ENCODE data around the gene ZNF627.
"Not testable (repeated sequence)": the region's sequence is repeated elsewhere in the genome, so short reads cannot be mapped to it uniquely, and the experiment has no call there.

Gene ZNF627

GRCh38 chr19:11597202-11598102 is at the start of gene ZNF627:
ZNF627 (plus strand) TSS chr19:11597483; CDS start chr19:11597628, 145 bp downstream.
- peak; percentile 99 for DNase-seq

- DNase-seq = no peak
These were observed 49.2 kb upstream of the ZNF627 start for GRCh38 chr19:11547929-11548700.

GRCh38 chr19:11549386-11549953 is 47.8 kb upstream of the ZNF627 start:
- DNase-seq = no peak

GRCh38 chr19:11550265-11550664 is 47.0 kb upstream of the ZNF627 start:
- DNase-seq = no peak

DNA sequence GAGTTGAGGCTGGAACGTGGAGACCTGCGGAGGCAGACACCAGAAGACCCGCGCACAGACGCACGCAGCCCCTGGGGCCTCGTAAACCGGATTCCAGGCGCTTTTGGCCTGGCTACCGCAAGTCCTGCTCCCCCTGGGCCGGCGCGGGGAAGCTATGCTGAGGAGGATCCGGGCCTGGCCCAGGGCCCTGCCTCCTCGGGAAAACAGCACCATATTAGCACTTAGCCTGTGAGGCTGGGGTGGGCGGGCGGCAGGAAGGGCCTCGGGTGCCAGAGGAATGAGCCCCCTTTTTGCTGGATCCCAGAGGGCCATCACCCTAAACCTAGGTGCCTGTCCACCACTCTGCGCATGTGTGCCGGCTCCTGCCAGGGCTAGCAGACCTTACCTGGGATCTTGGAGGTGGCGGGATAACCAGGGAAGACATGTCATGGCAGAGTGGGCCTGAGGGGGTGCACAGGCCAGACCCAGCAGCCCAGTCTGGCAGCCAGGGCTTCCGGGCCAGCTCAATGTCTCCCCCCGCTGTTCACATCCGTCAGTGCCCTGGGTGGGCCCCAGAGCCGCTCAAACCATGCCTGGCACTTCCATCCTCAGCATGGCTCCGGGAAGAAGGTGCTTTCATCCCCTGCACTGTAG is 45.6 kb upstream of the ZNF627 start:
- DNase-seq = no peak

DNA sequence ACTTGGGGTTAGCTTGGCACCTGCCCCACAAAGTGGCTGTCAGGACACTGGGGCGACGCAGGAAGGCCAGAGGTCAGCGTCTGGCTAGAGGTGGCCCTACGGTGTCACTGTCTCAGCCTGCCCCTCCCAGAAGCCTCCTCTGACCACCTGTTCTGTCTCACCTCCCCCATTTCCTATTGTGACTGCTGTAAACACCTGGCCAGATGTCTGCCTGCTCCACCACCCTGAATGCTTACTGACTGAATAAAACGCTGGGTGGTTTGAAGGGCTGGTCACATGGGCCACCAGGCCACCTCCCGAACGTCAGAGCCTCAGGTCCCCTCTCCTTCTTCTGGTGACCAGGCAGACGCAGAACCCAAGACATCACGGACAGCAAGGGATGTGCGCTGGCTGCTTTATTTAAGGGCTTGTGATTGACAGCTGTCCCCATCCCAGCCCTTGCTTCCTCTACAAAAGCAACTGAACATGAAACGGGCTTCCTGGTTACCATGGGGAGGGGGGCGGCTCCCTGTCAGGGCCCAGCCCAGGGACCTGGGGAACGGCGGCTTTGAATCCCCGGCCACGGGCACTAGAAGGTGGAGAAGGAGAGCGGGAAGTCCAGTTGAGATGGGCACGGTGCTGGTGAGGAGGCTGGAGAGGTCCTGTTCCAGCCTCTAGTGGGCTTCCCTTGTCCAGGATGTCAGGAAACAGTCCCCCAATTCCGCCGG is 44.5 kb upstream of the ZNF627 start:
- DNase-seq = no peak

DNA sequence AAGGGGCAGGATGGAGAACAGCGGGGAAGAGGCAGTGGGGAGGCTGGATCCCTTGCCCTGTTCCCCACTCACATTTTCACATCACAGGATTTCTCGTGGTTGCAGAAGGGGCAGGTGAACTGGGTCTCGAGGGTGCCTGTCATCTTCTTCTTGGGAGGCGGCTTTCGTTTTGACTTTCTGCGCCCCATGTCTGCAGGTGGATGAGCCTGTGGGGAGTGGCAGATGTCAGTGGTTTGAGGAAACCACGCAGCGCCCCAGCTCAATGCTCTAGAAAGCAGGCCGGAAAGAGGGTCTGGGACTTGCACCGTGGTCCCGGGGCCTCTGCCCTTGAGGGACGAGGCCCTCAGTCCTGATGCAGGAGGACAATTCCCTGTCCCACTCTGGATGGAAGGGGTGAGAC is 43.1 kb upstream of the ZNF627 start:
- no peak for DNase-seq

DNA sequence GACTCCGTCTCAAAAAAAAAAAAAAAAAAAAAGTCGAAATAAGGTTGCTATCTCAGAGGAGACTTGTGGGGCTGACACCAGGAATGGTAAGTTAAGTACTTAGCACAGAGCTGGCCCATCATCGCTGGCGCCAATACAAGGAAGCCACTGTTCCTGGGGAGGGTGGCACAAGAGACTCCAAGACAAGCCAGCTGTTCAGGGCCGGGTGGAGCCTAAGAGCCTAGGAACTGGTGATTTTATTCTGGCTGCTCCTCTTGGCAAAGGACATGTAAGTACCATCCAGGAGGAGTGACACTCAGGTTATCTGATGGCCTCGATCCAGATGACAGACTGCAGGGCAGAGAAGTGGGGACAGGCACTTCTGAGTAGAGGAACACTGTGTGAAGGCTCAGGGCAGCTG is 42.0 kb upstream of the ZNF627 start:
- no peak for DNase-seq

- DNase-seq = no peak
These were observed 40.5 kb upstream of the ZNF627 start for GRCh38 chr19:11556634-11557420.

DNA sequence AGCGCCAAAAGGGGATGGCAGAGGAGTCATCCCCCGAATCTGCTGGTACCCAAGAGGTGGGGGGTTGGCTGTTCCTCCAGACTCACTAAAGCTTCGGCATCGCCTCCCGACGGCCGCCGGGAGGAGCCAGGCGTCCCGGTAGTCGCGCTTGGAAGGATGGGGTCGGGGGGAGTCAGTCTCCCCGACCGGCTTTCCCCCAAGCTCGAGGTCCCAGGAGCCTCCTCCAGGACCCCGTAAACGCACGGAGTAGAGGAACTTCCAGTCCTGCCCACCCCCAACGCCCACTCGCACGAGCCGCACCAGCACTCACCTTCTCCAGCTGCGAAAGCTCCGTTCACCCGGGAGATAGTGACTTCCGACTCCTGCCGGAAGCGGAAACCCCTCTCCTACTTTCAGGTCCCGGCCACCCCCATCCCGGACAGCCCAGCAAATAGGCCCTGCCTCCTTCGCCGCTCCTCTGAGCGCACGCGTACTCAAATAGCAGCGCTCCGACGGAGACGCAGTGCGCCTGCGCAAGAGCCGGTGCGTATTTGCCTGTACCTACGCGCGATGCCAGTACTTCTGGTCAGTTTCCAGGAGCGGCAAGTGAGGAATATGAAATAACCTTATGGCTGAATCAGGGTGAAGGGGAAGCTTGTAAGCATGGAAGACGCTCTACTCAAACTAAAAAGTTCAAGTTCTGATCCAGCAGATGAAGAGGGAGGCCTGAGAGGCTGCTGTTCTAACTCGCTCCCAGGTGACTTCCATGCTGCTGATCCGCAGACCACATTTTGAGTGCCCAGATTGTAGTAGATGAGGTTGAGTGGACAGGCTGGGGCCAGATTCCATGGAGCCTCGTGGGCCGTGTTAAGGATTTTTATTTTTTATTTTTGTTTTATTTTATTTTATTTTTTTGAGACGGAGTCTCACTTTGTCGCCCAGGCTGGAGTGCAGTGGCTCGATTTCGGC is 38.1 kb upstream of the ZNF627 start, which contains the start of gene ELOF1:
Gene ELOF1 (minus strand): TSS at position 350 of the 948 bp plus-strand sequence. CDS start 4,883 bp downstream, outside the sequence.
- peak; percentile 99 for DNase-seq

DNA sequence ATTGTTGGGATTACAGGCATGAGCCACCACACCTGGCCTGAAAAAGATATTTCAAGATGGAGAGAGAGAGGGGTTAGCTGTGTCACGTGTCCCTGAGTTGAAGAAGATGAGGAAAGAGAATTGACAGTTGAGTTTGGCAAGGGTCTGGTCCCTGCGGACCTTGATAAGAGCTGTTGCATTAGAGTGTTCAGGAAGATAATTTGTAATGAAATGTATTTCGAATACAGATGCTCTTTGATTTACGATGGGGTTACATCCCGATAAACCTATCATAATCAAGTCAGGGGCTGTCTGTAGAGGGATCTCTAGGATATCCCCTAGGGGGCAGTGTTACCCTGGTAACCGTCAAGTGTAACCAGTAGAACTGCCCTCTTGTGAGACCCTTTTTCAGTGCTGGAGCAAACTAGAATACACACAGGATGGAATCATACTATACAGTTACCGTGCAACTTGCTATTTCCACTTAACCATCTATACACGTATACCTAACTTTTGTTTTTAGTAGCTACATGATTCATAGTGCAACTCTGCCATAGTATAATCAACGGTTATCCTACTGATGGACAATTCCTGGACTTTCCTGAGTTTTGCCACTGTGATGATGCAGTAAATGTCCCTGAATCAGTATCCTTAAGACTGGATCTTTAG is 36.8 kb upstream of the ZNF627 start:
- peak; percentile 83 for DNase-seq

- no peak for DNase-seq
These were observed 33.8 kb upstream of the ZNF627 start for GRCh38 chr19:11563532-11563931.

GRCh38 chr19:11564082-11564807 is 33.0 kb upstream of the ZNF627 start:
- not testable (repeated sequence) for DNase-seq

- DNase-seq = not testable (repeated sequence)
These were observed 31.7 kb upstream of the ZNF627 start for GRCh38 chr19:11565649-11565980.

- DNase-seq = peak; percentile 45
These were observed 31.1 kb upstream of the ZNF627 start for GRCh38 chr19:11566164-11566563.

- peak; percentile 69 for DNase-seq
These were observed 27.2 kb upstream of the ZNF627 start for GRCh38 chr19:11570039-11570462.

- DNase-seq = not testable (repeated sequence)
These were observed 23.9 kb upstream of the ZNF627 start for GRCh38 chr19:11573354-11573753.

DNA sequence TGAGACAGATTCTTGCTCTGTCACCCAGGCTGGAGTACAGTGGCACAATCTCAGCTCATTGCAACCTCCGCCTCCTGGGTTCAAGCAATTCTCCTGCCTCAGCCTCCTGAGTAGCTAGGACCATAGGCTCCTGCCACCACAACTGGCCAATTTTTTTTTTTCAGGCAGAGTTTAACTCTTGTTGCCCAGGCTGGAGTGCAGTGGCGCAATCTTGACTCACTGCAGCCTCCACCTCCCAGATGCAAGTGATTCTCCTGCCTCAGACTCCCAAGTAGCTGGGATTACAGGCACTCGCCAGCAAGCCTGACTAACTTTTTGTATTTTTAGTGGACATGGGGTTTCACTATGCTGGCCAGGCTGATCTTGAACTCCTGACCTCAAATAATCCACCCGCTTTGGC is 23.5 kb upstream of the ZNF627 start:
- DNase-seq = peak; percentile 36

- peak; percentile 14 for DNase-seq
These were observed 22.6 kb upstream of the ZNF627 start for GRCh38 chr19:11574689-11575088.
